Measurements from ENCODE around the gene MUCL3. TPM values are rescaled to one million over a fixed set of nuclear protein-coding genes. Genes with fewer than 3 reads are reported as not detected.
"Not testable (repeated sequence)": the region's sequence is repeated elsewhere in the genome, so short reads cannot be mapped to it uniquely, and the experiment has no call there.

The MUCL3 gene
- polyA plus RNA-seq, 3 donors, result 0.03 to 0.18 (median 0.08) TPM

GRCh38 chr6:30907758-30908591, 32.8 kb upstream of the MUCL3 start, which contains the start of gene GTF2H4:
Gene GTF2H4, plus strand, starts transcription at chr6:30908207.
- DNase-seq (ENCODE audit: extremely low read depth in 1 of 11, low read depth in 9 of 11, low spot score in 4 of 11), result peak; percentile 91 to 99 (median 95)

- no peak for DNase-seq (ENCODE audit: extremely low read depth in 1 of 11, low read depth in 9 of 11, low spot score in 4 of 11)
These were observed 32.1 kb upstream of the MUCL3 start for GRCh38 chr6:30908700-30909099.

DNA sequence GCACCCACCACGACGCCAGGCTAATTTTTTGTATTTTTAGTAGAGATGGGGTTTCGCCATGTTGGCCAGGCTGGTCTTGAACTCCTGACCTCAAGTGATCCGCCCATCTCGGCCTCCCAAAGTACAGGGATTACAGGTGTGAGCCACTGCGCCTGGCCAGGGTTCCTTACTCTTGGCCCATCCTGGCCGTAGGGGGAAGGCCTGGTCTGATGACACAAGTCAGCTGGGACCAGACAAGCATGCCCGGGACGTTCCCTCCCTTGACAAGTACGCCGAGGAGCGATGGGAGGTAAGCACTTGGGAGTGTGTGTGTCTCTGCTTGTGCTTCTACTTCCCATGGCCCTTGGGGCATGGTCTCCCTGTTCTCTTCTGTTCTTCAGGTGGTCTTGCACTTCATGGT, 30.3 kb upstream of the MUCL3 start:
- DNase-seq (ENCODE audit: extremely low read depth in 1 of 11, low read depth in 9 of 11, low spot score in 4 of 11), result not testable (repeated sequence)

DNA sequence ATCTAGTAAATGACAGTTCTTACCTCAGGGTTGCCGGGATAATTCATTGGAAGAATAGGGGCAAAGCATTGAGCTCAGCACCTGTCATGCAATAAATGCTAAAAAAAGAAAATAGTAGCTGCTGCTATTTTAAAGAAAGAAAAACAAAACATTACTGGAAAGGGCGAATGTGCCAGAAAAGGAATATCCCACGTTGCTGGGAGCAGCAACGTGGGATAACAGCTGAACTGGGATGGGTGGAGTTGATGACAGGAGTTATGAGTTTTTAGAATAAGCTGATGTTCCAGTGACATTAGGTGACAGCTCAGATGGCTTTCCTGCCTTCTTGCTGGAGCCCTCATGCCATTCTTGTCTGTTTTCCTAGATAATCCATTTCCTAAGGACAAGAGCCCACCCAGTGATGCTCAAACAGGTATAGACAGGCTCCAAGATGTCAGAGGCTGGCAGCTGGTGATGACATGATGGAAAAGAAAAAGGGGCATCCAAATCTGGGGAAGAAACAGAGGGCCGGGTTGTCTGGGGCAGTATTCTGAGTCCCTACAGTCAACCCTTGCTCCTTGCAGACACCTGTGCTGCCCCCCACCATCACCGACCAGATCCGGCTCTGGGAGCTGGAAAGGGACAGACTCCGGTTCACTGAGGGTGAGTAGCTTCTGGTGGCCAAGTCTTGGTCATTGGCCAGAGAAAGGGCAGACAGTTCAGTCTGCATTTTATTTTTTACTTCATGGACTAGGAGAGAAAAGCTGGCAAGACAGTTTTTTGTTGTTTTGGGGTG, 27.8 kb upstream of the MUCL3 start:
- no peak for DNase-seq (ENCODE audit: extremely low read depth in 1 of 11, low read depth in 9 of 11, low spot score in 4 of 11)

DNA sequence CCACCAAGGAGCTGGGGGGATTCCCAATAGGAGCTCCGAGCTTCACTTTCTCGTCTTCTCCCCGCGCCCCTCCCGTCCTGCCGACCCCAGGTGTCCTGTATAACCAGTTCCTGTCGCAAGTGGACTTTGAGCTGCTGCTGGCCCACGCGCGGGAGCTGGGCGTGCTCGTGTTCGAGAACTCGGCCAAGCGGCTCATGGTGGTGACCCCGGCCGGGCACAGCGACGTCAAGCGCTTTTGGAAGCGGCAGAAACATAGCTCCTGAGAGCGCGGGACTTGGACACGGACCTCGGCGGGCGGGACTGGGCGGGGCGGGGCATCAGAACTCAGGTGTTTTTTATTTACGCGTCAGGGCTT, 27.1 kb upstream of the MUCL3 start:
- peak in 2 of 11 donors; percentile 22 to 23 for DNase-seq (ENCODE audit: extremely low read depth in 1 of 11, low read depth in 9 of 11, low spot score in 4 of 11)

DNA sequence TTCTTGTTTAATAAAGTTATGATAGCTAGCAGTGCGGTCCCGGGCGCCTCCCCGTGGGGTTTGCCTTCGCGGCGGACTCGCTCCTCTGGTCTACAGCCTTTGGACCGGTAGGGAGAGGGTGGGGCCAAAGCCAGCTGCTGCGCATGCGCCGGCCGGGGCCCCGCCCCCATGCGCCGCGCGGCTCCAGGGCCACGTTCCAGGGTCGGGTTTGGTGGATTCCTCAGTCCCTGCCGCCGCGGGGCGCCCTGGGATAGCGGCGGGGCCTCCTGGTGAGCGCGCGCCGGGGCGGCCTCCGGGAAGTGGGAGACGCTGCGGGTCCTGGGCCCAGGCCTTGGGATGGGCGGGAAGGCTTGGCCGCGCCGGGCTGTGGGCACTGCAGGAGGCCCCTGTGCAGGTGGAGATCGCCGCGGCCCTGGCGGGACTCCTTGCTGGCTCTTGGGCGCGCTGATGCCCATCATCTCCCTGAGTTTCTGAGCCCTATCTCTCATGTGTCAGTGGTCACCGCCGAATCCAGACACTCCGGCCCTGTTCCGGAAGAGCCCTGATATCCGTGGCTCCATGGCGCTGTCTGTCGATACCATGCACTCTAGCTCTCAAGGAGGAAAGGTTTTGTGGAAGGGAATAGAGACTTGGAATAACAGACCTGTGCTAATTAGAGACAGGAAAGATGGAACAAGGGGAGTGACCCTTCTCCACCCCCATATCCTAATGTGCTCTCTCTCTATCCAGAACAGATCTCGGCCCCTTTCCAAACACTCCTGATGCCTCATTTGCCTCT, 26.5 kb upstream of the MUCL3 start, which contains the start of gene VARS2:
Gene VARS2 (plus strand): TSS at position 163 of the 778 bp plus-strand sequence. CDS start 599 bp downstream, at position 762.
- DNase-seq (ENCODE audit: extremely low read depth in 1 of 11, low read depth in 9 of 11, low spot score in 4 of 11), result peak; percentile 85 to 93 (median 90)

- no peak for DNase-seq (ENCODE audit: extremely low read depth in 1 of 11, low read depth in 9 of 11, low spot score in 4 of 11)
These were observed 25.8 kb upstream of the MUCL3 start for GRCh38 chr6:30914854-30915590.

- peak in 9 of 11 donors; percentile 45 to 74 (median 59) for DNase-seq (ENCODE audit: extremely low read depth in 1 of 11, low read depth in 9 of 11, low spot score in 4 of 11)
These were observed 25.2 kb upstream of the MUCL3 start for GRCh38 chr6:30915591-30915946.

DNA sequence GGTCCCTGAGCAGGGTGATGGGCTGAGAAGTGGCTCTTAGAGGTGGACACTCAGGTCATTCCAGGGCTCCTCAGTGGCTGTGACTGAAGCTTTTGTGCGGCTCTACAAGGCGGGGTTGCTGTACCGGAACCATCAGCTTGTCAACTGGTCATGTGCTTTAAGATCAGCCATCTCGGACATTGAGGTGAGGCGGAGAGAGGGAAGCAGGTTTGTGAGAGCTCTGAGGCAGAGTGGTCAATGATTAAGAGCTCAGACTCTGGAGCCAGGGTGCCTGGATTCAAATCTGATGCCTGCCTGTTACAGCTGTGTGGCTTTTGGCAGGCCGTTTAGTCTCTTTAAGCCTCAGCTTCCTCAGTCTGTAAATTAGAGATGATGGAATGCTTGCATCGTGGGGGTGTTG, 23.7 kb upstream of the MUCL3 start:
- no peak for DNase-seq (ENCODE audit: extremely low read depth in 1 of 11, low read depth in 9 of 11, low spot score in 4 of 11)

DNA sequence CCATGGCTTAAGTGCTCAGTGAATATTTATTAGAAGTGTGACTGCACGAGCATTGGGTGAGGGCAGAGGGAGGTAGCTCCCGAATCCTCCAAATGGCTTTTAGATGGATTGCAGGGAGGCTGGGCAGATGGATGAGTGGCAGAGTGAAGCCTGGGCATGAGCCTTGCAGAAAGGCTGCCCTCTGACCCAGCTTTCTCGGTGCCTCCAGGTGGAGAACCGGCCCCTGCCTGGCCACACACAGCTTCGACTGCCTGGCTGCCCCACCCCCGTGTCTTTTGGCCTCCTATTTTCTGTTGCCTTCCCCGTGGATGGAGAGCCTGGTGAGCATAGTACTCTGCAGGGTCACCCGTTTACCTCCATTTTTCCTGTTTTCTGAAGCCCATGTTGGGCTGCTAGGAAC, 23.3 kb upstream of the MUCL3 start:
- no peak for DNase-seq (ENCODE audit: extremely low read depth in 1 of 11, low read depth in 9 of 11, low spot score in 4 of 11)

DNA sequence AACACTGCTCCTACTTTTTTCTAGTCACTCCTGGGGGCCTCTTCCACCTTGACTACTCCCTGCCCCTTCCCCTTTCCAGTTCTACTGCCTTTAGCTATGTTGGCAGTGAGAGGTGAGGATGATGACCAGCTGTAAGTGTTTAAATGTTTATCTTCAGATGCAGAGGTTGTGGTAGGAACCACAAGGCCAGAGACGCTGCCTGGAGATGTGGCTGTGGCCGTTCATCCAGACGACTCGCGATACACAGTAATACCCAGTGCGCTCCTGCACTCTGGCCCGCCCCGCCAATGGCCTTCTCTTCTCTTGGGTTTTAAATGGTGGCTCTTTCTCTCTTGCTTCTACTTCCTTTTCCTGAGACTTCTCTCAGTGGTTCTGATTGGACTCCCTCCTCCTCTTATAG, 22.1 kb upstream of the MUCL3 start:
- DNase-seq (ENCODE audit: extremely low read depth in 1 of 11, low read depth in 9 of 11, low spot score in 4 of 11), result no peak

- DNase-seq (ENCODE audit: extremely low read depth in 1 of 11, low read depth in 9 of 11, low spot score in 4 of 11), result no peak
These were observed 18.3 kb upstream of the MUCL3 start for GRCh38 chr6:30922447-30922852.

- not testable (repeated sequence) for DNase-seq (ENCODE audit: extremely low read depth in 1 of 11, low read depth in 9 of 11, low spot score in 4 of 11)
These were observed 16.6 kb upstream of the MUCL3 start for GRCh38 chr6:30924040-30924627.

- DNase-seq (ENCODE audit: extremely low read depth in 1 of 11, low read depth in 9 of 11, low spot score in 4 of 11), result no peak
These were observed 14.1 kb upstream of the MUCL3 start for GRCh38 chr6:30926644-30927043.

DNA sequence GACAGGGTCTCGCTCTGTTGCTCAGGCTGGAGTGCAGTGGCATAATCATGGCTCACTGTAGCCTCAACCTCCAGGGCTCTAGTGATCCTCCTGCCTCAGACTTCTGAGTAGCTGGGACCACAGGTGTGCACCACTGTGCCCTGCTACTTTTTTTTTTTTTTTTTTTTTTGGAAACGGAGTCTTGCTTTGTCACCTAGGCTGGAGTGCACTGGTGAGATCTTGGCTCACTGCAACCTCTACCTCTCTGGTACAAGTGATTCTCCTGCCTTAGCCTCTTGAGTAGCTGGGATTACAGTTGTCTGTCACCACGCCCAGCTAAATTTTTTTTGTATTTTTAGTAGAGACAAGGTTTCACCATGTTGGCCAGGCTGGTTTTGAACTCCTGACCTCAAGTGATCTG, 13.7 kb upstream of the MUCL3 start:
- DNase-seq (ENCODE audit: extremely low read depth in 1 of 11, low read depth in 9 of 11, low spot score in 4 of 11), result not testable (repeated sequence)

- DNase-seq (ENCODE audit: extremely low read depth in 1 of 11, low read depth in 9 of 11, low spot score in 4 of 11), result no peak
These were observed 12.1 kb upstream of the MUCL3 start for GRCh38 chr6:30928677-30929076.

DNA sequence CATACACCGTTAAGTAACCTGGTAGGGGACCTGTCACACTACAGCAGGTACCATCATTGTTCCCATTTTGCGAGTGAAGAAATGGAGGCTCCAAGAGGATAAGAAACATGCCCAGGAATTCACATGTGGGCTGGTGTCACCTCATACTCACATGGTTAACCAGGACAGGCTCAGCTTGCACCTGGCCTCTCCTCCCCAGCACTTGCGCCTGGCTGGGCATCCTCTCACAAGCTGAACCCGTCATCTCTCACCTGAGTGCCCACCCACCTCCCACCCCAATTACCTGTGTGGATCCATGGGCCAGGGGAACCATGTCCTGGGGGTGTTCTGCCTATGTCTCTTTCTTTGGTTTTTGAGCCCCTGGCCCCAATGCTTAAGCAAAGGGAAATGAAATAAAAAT, 10.3 kb upstream of the MUCL3 start:
- no peak for DNase-seq (ENCODE audit: extremely low read depth in 1 of 11, low read depth in 9 of 11, low spot score in 4 of 11)

DNA sequence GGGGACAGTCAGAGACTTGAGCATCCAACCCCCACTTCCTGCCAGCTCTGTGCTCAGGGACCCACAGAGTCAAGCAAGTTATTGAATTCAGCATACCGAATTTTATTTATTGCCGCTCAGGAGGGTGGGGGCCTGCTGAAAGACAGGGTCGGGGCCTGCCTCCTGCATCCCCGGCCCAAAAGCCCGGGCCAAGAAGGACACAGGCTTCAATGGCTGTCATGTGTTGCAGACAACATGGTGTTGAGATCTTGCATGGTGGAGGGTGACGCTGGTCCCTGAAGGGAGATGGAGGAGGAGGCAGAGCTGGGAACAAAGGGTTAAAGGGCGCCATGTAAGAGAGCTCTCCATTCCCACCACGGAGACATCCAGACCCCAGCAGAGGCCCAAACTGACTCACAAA, 9.5 kb upstream of the MUCL3 start:
- DNase-seq (ENCODE audit: extremely low read depth in 1 of 11, low read depth in 9 of 11, low spot score in 4 of 11), result no peak

Data from renal cortex interstitium (tissue), 11 donors.